Endodermal cell (in vitro differentiated cells): ENCODE data around the gene TRIM40. TPM values are rescaled to one million over a fixed set of nuclear protein-coding genes. Genes with fewer than 3 reads are reported as not detected.

Source experiments
- DNase-seq: peaks from one replicate; pipeline ENCODE4 v3.0.0-alpha.2; 2017
- H3K27ac ChIP-seq: 2 replicates; pipeline ENCODE4 v1.5.1; 2013; ENCODE audit warnings: mild to moderate bottlenecking, low read depth, low read length, moderate library complexity
- H3K27me3 ChIP-seq: 2 replicates; pipeline ENCODE4 v1.6.1; 2013; ENCODE audit warnings: mild to moderate bottlenecking, low read length, moderate library complexity; ENCODE audit not compliant: insufficient read depth, control insufficient read depth, poor library complexity, severe bottlenecking
- H3K36me3 ChIP-seq: 2 replicates; pipeline ENCODE4 v1.7.0; 2013; ENCODE audit warnings: mild to moderate bottlenecking, low read length, moderate library complexity; ENCODE audit not compliant: control insufficient read depth, insufficient read depth
- H3K4me1 ChIP-seq: one replicate; pipeline ENCODE4 v1.7.0; 2013; ENCODE audit warnings: low read length; ENCODE audit not compliant: control insufficient read depth, insufficient read depth
- H3K4me3 ChIP-seq: 2 replicates; pipeline ENCODE4 v1.5.1; 2013; ENCODE audit warnings: mild to moderate bottlenecking, low read length, moderate library complexity
- H3K9ac ChIP-seq: 2 replicates; pipeline ENCODE4 v1.6.1; 2013; ENCODE audit warnings: mild to moderate bottlenecking, low read length, moderate library complexity; ENCODE audit not compliant: poor library complexity, severe bottlenecking; ENCODE audit errors: extremely low read depth
- H3K9me3 ChIP-seq: 2 replicates; pipeline ENCODE4 v1.6.1; 2013; ENCODE audit warnings: mild to moderate bottlenecking, low read length, moderate library complexity; ENCODE audit not compliant: control insufficient read depth
- H3K27ac Mint-ChIP-seq: 2 replicates; pipeline ENCODE4 v1.8.0; 2020; ENCODE audit warnings: mixed read lengths
- H3K27me3 Mint-ChIP-seq: 2 replicates; pipeline ENCODE4 v1.8.0; 2021; ENCODE audit warnings: mild to moderate bottlenecking, mixed read lengths; ENCODE audit not compliant: insufficient read depth
- H3K36me3 Mint-ChIP-seq: 2 replicates; pipeline ENCODE4 v1.8.0; 2020; ENCODE audit warnings: low read depth, mixed read lengths
- H3K4me1 Mint-ChIP-seq: 2 replicates; pipeline ENCODE4 v1.8.0; 2020; ENCODE audit warnings: mixed read lengths
- H3K4me3 Mint-ChIP-seq: 2 replicates; pipeline ENCODE4 v1.8.0; 2020; ENCODE audit warnings: mild to moderate bottlenecking, moderate library complexity, mixed read lengths
- H3K9me3 Mint-ChIP-seq: 2 replicates; pipeline ENCODE4 v1.8.0; 2020; ENCODE audit warnings: mild to moderate bottlenecking, mixed read lengths
- CTCF ChIP-seq: fragments of 200-600 bp; sonication (generic); conservative IDR thresholded peaks from 2 replicates; pipeline ENCODE4 v1.5.0; 2021; ENCODE audit warnings: antibody characterized with exemption, mild to moderate bottlenecking
- WGBS, 2 experiments: methylation state at CpG; one replicate each; pipeline versions ENCODE4 v1.1.5 to v1.1.7; 2013; ENCODE audit warnings: missing lambda C conversion rate in 2 of 2, mixed read lengths in 1 of 2; ENCODE audit not compliant: insufficient coverage in 1 of 2, insufficient read length in 1 of 2; 5-methylcytosine and 5-hydroxymethylcytosine counted together
- total RNA-seq, 2 donors: library from RNA; stranded (reverse); fragmentation: NEBNext Ultra II Directional in 1 of 2; extraction: Animal tissue kit (Norgen Biotek cat#: 25700) in 1 of 2; gene quantifications; 2 replicates in 1 of 2; 3 replicates in 1 of 2; pipeline ENCODE4 v1.2.1, GENCODE V29; 2021

The TRIM40 gene
- total RNA-seq, 2 donors from 2014 or later = not detected

GRCh38 chr6:30184417-30185031 lies 48.6 kb downstream of the TRIM40 start:
- Mint-ChIP-seq H3K27me3 (peaks cover 10% of the 10 kb centered on the region), H3K9me3 (peaks cover 10% of the 10 kb centered on the region), H3K4me3 (no peak overlapping the region), H3K36me3 (peaks cover 47% of the 10 kb centered on the region), H3K4me1 (no peaks in the 10 kb centered on the region), H3K27ac (no peak overlapping the region)
- no peaks in the 10 kb centered on the region for H3K4me1 ChIP-seq
- WGBS, 2 experiments = 93 to 94% methylated on average over 3 to 5 of the region's 5 CpGs
- H3K9ac ChIP-seq = no peak overlapping the region
- H3K9me3 ChIP-seq = peaks cover 9% of the 10 kb centered on the region
- H3K27me3 ChIP-seq = no peaks in the 10 kb centered on the region
- peaks cover 43% of the 10 kb centered on the region for H3K36me3 ChIP-seq
- H3K27ac ChIP-seq = no peak overlapping the region
- H3K4me3 ChIP-seq = no peak overlapping the region
- no peak for TF ChIP-seq CTCF
- DNase-seq = no peak

DNA sequence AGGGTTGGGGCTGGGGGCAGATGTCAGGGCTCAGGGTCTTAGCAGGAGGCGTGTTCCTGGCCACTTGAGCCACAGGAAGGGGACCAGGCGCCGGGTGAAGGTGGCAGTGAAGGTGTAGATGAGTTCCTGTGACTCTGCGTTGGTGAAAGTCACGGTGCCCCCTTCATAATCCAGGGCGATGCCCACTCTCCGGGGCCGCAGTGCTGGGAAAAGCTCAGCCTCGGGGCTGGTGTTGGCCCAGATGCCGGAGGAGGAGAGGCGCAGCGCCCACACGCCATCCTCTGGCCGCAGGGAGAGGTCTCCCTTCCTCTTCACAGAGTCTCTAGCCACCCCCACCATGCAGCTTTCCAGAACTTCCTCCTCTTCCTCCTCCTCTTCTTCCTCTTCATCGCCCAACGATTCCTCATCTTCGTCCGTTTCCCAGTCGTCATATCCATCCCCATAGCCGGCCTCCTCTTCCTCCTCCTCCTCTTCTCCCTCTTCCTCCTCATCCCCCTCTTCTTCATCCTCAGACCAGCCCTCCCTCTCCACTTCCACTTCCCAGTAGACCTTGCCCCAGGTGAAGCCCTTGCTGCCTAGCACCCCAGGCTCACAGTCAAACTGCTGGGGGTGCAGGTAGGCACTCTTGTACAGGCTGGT lies 50.0 kb downstream of the TRIM40 start:
- Mint-ChIP-seq H3K9me3 (peaks cover 1% of the 10 kb centered on the region), H3K36me3 (peaks cover 62% of the 10 kb centered on the region), H3K27ac (no peak overlapping the region), H3K27me3 (peaks cover 6% of the 10 kb centered on the region), H3K4me3 (no peak overlapping the region), H3K4me1 (no peaks in the 10 kb centered on the region)
- Histone ChIP-seq H3K27me3 (no peaks in the 10 kb centered on the region), H3K9ac (no peak overlapping the region), H3K36me3 (peaks cover 57% of the 10 kb centered on the region), H3K9me3 (peaks cover 1% of the 10 kb centered on the region), H3K4me1 (no peaks in the 10 kb centered on the region), H3K27ac (no peak overlapping the region), H3K4me3 (no peak overlapping the region)
- no peak for TF ChIP-seq CTCF
- WGBS, 2 experiments = 97 to 98% methylated on average over 12 to 20 of the region's 20 CpGs
- DNase-seq = no peak

DNA sequence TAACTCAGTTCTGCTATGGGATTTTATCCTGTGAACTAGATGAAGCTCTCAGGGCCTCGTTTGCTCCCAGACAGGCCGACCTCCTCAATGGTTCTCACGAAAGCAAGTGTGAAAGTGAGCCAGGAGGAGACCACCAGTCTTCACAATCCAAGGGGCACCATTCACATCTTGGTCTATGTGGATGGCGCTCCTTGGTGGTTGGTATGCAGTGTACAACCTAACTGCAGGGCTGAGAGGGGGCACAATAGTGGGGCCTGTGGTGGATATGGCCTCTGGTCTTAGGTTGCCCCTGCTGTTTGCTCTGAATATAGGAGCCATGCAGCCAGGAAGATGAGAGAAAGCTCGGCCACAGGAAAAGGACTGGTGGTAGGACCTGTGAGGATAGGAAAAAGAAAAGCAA lies 52.6 kb downstream of the TRIM40 start:
- DNase-seq = no peak
- Mint-ChIP-seq H3K4me3 (no peak overlapping the region), H3K4me1 (no peaks in the 10 kb centered on the region), H3K9me3 (no peaks in the 10 kb centered on the region), H3K27me3 (no peaks in the 10 kb centered on the region), H3K36me3 (peaks cover 78% of the 10 kb centered on the region), H3K27ac (peak overlapping the region; percentile 5)
- WGBS, 2 experiments = 95 to 97% methylated on average over 5 of the region's 5 CpGs
- no peak for TF ChIP-seq CTCF
- Histone ChIP-seq H3K27me3 (no peaks in the 10 kb centered on the region), H3K4me3 (no peak overlapping the region), H3K4me1 (no peaks in the 10 kb centered on the region), H3K9ac (no peak overlapping the region), H3K9me3 (no peaks in the 10 kb centered on the region), H3K27ac (no peak overlapping the region), H3K36me3 (peaks cover 69% of the 10 kb centered on the region)
